CD4-positive, alpha-beta T cell treated with Interleukin-17A for 4 hours (primary cell): ENCODE results near the gene GOLM1.

Source experiments
- DNase-seq: peaks from one replicate; pipeline ENCODE4 v3.0.0-alpha.2; 2020; ENCODE audit warnings: mixed read lengths

GOLM1 gene

GRCh38 chr9:86043999-86044398 is 55.4 kb downstream of the GOLM1 start:
- no peak for DNase-seq

DNA sequence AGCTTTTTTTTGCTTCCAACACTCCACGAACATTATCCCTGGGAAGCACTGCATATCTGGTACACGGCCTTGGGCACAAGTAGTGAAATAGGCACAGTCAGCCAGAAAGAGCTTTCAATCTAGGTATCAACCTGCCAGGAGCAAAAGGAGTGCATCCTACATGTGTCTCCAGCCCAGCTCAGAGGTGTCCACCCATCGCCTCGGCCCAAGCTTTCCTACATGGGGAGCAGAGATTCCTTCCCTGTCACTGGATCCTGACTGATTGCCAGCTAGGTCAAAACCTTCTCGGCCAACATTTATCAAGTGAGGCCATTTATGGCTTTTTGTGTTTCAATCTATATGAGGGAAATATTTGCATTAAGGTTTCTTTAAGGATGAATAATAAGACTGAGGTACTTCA is 55.8 kb downstream of the GOLM1 start:
- DNase-seq = no peak

GRCh38 chr9:86042199-86042978 is 57.0 kb downstream of the GOLM1 start:
- DNase-seq = no peak

GRCh38 chr9:86041311-86041741 is 58.0 kb downstream of the GOLM1 start:
- DNase-seq = no peak

DNA sequence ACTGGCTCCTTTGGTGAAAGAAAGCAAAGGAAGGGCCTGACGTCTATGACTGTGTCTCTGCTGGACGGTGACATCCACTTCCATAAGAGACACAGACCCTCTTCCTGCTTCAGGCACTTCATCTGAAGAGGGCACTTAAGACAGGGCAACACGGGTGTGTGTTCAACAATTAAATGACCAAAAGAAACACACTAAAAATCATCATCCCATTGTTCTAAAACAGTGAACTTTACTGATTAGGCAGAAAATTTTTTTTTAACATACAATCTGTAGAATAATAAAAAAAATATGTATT is 58.5 kb downstream of the GOLM1 start:
- DNase-seq = no peak

DNA sequence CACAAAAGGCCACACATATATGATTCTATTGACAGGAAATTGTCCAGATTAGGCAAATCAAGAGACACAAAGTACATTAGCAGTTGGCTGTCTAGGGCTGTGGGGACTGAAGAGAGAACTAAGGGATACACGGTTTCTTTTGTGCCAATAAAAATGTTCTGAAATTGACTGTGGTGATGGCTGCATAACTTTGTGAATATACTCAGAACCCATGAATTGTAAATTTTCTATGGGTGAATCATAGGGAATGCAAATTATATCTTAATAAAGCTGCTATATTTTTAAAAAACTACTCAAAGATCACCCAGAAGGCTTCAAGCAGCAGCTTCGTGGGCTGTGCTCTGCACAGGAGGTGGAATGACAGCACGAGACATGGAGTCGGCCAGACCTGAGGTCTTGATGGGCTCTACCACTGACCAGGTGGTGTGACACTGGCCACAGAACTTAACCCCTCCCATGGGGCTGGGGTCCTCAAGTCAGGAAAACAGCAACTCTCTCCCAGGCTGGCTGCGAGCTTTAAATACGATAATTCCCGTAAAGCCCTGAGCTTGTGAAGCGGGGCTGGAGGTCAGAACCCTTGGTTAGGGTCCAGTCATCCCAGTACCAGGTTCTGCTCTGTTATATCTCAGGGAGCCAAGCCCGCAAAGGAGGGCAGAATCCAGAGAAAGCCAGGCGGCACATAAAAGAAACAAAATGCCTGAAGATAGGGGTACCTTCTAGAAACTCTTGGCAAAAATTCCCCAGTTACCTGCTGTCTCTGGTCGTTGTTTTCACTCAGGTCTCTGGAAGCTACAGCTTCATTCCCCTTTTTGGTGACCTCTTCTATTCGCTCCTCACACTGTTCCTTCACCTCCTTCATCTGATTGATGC is 59.1 kb downstream of the GOLM1 start:
- DNase-seq = no peak

DNA sequence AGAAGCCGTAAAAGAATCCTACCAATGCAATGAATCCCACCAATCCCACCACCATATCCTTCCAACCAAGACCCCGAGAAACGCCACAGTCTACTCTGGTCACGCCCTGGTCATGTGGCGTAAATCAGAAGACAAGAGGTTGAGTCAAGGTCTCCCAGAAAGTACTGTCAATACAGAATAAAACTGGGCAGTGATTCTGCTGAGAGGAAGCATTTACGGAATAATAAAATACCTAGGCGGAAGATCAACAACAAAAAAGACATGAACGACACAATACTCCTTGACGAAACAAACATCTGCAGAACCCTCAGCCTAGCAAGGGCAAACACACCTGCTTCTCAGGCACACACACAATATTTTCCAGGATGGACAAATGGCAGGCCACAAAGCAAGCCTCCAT is 62.8 kb downstream of the GOLM1 start:
- DNase-seq = no peak

GRCh38 chr9:86035827-86036440 is 63.4 kb downstream of the GOLM1 start:
- no peak for DNase-seq

GRCh38 chr9:86034863-86035734 is 64.3 kb downstream of the GOLM1 start:
- DNase-seq = no peak

DNA sequence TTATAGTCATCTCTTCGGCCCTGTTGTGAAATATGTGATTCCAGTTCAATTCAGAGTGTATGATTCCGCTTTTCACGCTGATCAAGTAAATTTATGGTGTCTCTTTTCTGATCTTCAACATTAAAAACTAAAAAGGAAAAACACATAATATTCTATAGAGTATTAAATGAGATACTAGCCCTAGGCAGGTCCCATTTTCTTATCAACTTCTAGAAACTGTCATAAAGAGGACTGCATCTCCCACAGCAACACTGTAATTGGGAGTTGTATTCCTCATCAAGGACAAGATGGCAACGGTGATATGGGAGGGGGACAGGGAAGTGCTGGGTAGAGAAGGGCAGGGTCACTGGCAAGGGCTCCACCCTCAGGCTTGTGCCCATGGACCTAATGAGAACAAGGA is 71.6 kb downstream of the GOLM1 start:
- no peak for DNase-seq

- peak; percentile 12 for DNase-seq
Observed at GRCh38 chr9:86022687-86023266, 76.6 kb downstream of the GOLM1 start.

GRCh38 chr9:86021166-86021565 is 78.2 kb downstream of the GOLM1 start:
- DNase-seq = no peak

GRCh38 chr9:86020731-86021130 is 78.6 kb downstream of the GOLM1 start:
- no peak for DNase-seq

DNA sequence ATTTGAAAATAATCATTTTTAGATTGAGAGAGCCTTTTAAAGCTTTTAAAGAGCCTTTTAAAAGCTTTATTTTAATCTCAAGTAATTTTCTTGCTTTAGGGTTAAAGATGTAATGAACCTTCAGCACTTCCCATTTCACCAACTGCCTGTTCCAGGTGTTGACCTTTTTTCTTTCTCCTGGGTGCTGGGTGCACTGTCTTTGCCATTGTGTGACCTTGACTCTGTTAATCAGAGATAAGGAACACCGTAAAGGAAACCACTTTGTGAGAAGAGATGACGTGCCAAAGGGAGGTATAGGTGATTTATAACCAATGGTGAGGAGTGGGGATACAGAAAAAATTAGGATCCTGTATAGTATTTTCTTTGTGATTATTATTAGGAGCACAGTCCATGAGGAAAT is 90.2 kb downstream of the GOLM1 start:
- no peak for DNase-seq

GRCh38 chr9:86005253-86005775 is 94.0 kb downstream of the GOLM1 start:
- no peak for DNase-seq

GRCh38 chr9:85995599-85995998 is 103.8 kb downstream of the GOLM1 start:
- no peak for DNase-seq

GRCh38 chr9:85995097-85995496 is 104.3 kb downstream of the GOLM1 start:
- DNase-seq = no peak

- no peak for DNase-seq
Observed at GRCh38 chr9:85994191-85994590, 105.2 kb downstream of the GOLM1 start.

DNA sequence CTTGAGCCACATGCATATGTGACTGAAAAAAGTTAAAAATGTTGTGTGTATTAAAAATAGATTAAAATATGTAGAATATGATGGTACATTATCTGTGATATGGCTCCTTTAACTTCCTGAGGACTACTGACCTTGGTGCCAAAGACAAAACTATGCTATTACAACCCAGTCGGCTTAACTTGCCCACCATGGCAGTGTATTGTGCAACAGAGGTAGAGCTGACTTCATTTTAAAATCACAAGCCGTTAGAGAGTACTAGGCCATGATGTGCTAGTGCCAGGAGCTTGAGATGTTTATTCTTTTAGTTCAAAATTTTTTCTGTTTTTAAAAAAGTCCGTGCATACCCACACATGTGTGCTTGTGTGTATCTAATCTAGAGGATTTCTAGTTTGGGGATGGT is 112.1 kb downstream of the GOLM1 start:
- DNase-seq = no peak

GRCh38 chr9:85984457-85984856 is 114.9 kb downstream of the GOLM1 start:
- no peak for DNase-seq

DNA sequence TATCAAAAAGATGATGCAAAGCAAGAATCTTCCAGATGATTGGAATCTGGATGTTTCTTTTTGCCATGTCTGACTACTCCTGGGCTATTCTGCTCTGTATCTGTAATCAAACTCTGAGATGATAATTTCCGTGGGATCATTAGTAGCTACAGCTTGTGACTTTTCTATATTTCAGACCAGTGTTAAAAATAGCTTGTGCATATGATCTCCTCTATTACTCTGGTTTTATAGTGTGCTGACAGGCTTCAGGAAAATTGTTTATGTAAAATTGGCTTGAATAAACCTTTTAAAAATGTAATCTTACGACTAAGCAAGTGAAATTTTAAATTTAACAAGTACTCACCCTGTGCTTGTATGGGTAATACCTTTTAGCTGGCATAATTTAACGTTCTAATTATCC is 118.0 kb downstream of the GOLM1 start:
- no peak for DNase-seq

- no peak for DNase-seq
Observed at GRCh38 chr9:85978496-85978895, 120.9 kb downstream of the GOLM1 start.
